ENCODE data around the gene TRRAP. TPM values are rescaled to one million over a fixed set of nuclear protein-coding genes. Genes with fewer than 3 reads are reported as not detected.

Gene TRRAP
- total and polyA plus RNA-seq, 4 donors, result 4.3 to 22.7 (median 10.1) TPM

GRCh38 chr7:99029466-99030435 lies 151.4 kb downstream of the TRRAP start (continued):
- TF ChIP-seq REST (IDR thresholded peaks at IDR 0.05) (no peak), RAD21 (IDR thresholded peaks at IDR 0.05) (no peak), GABPA (IDR thresholded peaks at IDR 0.05 in 1 of 2, conservative IDR thresholded peaks at IDR 0.05 in 1 of 2) (no peak), HNF4A (conservative IDR thresholded peaks at IDR 0.05) (no peak), TAF1 (conservative IDR thresholded peaks at IDR 0.05) (no peak), EGR1 (IDR thresholded peaks at IDR 0.05; ENCODE audit: low read depth in 2 of 2) (no peak)
- TF ChIP-seq, protein P1, sequence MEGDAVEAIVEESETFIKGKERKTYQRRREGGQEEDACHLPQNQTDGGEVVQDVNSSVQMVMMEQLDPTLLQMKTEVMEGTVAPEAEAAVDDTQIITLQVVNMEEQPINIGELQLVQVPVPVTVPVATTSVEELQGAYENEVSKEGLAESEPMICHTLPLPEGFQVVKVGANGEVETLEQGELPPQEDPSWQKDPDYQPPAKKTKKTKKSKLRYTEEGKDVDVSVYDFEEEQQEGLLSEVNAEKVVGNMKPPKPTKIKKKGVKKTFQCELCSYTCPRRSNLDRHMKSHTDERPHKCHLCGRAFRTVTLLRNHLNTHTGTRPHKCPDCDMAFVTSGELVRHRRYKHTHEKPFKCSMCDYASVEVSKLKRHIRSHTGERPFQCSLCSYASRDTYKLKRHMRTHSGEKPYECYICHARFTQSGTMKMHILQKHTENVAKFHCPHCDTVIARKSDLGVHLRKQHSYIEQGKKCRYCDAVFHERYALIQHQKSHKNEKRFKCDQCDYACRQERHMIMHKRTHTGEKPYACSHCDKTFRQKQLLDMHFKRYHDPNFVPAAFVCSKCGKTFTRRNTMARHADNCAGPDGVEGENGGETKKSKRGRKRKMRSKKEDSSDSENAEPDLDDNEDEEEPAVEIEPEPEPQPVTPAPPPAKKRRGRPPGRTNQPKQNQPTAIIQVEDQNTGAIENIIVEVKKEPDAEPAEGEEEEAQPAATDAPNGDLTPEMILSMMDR (IDR thresholded peaks at IDR 0.05; ENCODE audit: low read depth, low read length, missing input control), result no peak

- TF ChIP-seq RXRA (IDR thresholded peaks at IDR 0.05), result no peak
- TF ChIP-seq, protein P2, sequence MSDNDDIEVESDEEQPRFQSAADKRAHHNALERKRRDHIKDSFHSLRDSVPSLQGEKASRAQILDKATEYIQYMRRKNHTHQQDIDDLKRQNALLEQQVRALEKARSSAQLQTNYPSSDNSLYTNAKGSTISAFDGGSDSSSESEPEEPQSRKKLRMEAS (IDR thresholded peaks at IDR 0.05), result no peak
- no peak for TF ChIP-seq YY1 (IDR thresholded peaks at IDR 0.05)
- no peaks in the 10 kb centered on the region for H3K27me3 ChIP-seq (ENCODE audit: control insufficient read depth in 4 of 4, insufficient read depth in 4 of 4, low read length in 3 of 4)
- H3K9me3 ChIP-seq (ENCODE audit: control insufficient read depth in 4 of 4, low read length in 3 of 4), result no peaks in the 10 kb centered on the region
- DNase-seq (ENCODE audit: low spot score), result no peak
- no peak overlapping the region for H3K9ac ChIP-seq (ENCODE audit: low read depth in 1 of 2, low read length in 2 of 2)
- peaks cover 12 to 66% (median 46%) of the 10 kb centered on the region in 4 donors for H3K36me3 ChIP-seq (ENCODE audit: control insufficient read depth in 4 of 4, insufficient read depth in 3 of 4, low read depth in 1 of 4, low read length in 3 of 4)
- H3K4me1 ChIP-seq (ENCODE audit: control insufficient read depth in 4 of 4, insufficient read depth in 4 of 4, low read length in 3 of 4), result peaks cover 0 to 7% (median 0%) of the 10 kb centered on the region in 4 donors
- no peak overlapping the region for H3K27ac ChIP-seq (ENCODE audit: low read depth in 1 of 2, low read length in 2 of 2)
- H3K4me3 ChIP-seq (ENCODE audit: low read depth in 1 of 3, low read length in 3 of 3), result no peak overlapping the region
- 98% methylated on average over 6 of the region's 6 CpGs for WGBS
Observed at GRCh38 chr7:99030457-99030856, 152.1 kb downstream of the TRRAP start.

- Histone ChIP-seq H3K9me3 (ENCODE audit: control insufficient read depth in 4 of 4, low read length in 3 of 4) (no peaks in the 10 kb centered on the region), H3K27me3 (ENCODE audit: control insufficient read depth in 4 of 4, insufficient read depth in 4 of 4, low read length in 3 of 4) (no peaks in the 10 kb centered on the region), H3K27ac (ENCODE audit: low read depth in 1 of 2, low read length in 2 of 2) (no peak overlapping the region), H3K36me3 (ENCODE audit: control insufficient read depth in 4 of 4, insufficient read depth in 3 of 4, low read depth in 1 of 4, low read length in 3 of 4) (peaks cover 14 to 71% (median 51%) of the 10 kb centered on the region in 4 donors), H3K4me3 (ENCODE audit: low read depth in 1 of 3, low read length in 3 of 3) (no peak overlapping the region), H3K4me1 (ENCODE audit: control insufficient read depth in 4 of 4, insufficient read depth in 4 of 4, low read length in 3 of 4) (peaks cover 0 to 7% (median 0%) of the 10 kb centered on the region in 4 donors), H3K9ac (ENCODE audit: low read depth in 1 of 2, low read length in 2 of 2) (no peak overlapping the region)
- no peak for DNase-seq (ENCODE audit: low spot score)
- TF ChIP-seq TAF1 (conservative IDR thresholded peaks at IDR 0.05) (no peak), RAD21 (IDR thresholded peaks at IDR 0.05) (no peak), ZBTB33 (IDR thresholded peaks at IDR 0.05) (no peak), GABPA (IDR thresholded peaks at IDR 0.05 in 1 of 2, conservative IDR thresholded peaks at IDR 0.05 in 1 of 2) (no peak), RXRA (IDR thresholded peaks at IDR 0.05) (no peak), NR2F2 (IDR thresholded peaks at IDR 0.05) (no peak), HNF4A (conservative IDR thresholded peaks at IDR 0.05) (no peak), YY1 (IDR thresholded peaks at IDR 0.05) (no peak)
- TF ChIP-seq, protein P1 (IDR thresholded peaks at IDR 0.05; ENCODE audit: low read depth, low read length, missing input control), result no peak
- TF ChIP-seq, protein P2 (IDR thresholded peaks at IDR 0.05), result no peak
- WGBS, result 92% methylated on average over 5 of the region's 5 CpGs
Observed at GRCh38 chr7:99030951-99031350, 152.6 kb downstream of the TRRAP start.
